ENCODE measurements around the gene PLEKHA3. TPM values are rescaled to one million over a fixed set of nuclear protein-coding genes. Genes with fewer than 3 reads are reported as not detected.

PLEKHA3 gene
- total RNA-seq (2012; rRNA removed) (3.9 and 5.0 TPM in 2 replicates), polyA plus RNA-seq (2012; rRNA removed) (5.5 and 9.6 TPM in 2 replicates), Bru-seq, nascent RNA (percentile 78 among the genes with signal in this experiment), BruChase-seq, experiment 1, labeled RNA remaining after a 6-hour chase (percentile 81 among the genes with signal in this experiment), BruChase-seq, experiment 2, labeled RNA remaining after a 2-hour chase (percentile 90 among the genes with signal in this experiment)
- polyA plus RNA-seq (2012; cell fraction: cytosol; rRNA removed) = 0.99 and 1.9 TPM in 2 replicates
- polyA plus RNA-seq (2012; cell fraction: nucleus; rRNA removed; ENCODE audit: low replicate concordance) = 0.47 and 3.1 TPM in 2 replicates
- long read RNA-seq, full-length matches to known transcripts = 28 of 34 reads
- long read RNA-seq, partial matches to known transcripts = 1 of 34 reads
- long read RNA-seq, other reads (novel, unspliced or antisense) = 5 of 34 reads

GRCh38 chr2:178480227-178481181 lies at the start of gene PLEKHA3:
Gene PLEKHA3 (plus strand): TSS chr2:178480457. CDS start chr2:178480870, 413 bp downstream.
- in situ Hi-C loops (cut with MboI; ENCODE audit: low sequenced_read_pairs) = no loop called here

More at GRCh38 chr2:178480227-178481181, at the start of gene PLEKHA3:
- 0 out of 2 replicates have a peak within 1 kb of the TSS, but pooled peaks have one; percentile 58 for H3K14ac ChIP-seq (replicated peaks; ENCODE audit: low read depth, low read length)
- H3K4me2 ChIP-seq (ENCODE audit: low read depth, low read length) = peak within 1 kb of the TSS; percentile 100
- H3K27me3 ChIP-seq (ENCODE audit: control insufficient read depth, insufficient read depth, low read length) = no peaks in the 10 kb centered on the region
- H4K20me1 ChIP-seq (ENCODE audit: insufficient read depth, low read length) = peaks cover 28% of the 10 kb centered on the region
- peaks cover 19 to 50% of the 10 kb centered on the region in 2 experiments for H3K79me1 ChIP-seq (ENCODE audit: low read depth in 1 of 2, low read length in 2 of 2)
- H2AK9ac ChIP-seq (replicated peaks; ENCODE audit: low read depth, low read length, poor library complexity) = no peak within 1 kb of the TSS
- peak within 1 kb of the TSS; percentile 84 for H2AFZ ChIP-seq (replicated peaks; ENCODE audit: low read length, poor library complexity)
- intact Hi-C loops (cut with micrococcal nuclease) = no loop called here
- peak within 1 kb of the TSS; percentile 95 for H3K23ac ChIP-seq (ENCODE audit: low read depth, low read length)
- no peaks in the 10 kb centered on the region for H3K9me3 ChIP-seq (ENCODE audit: control insufficient read depth, insufficient read depth, low read length)
- DNase-seq (peak; percentile 94), ATAC-seq (ENCODE audit: low read depth) (peak; percentile 93)
- H3K18ac ChIP-seq (ENCODE audit: low read depth, low read length) = no peak within 1 kb of the TSS
- peak within 1 kb of the TSS; percentile 74 for H3K27ac ChIP-seq (ENCODE audit: insufficient read depth, low read length)
- H2BK20ac ChIP-seq (ENCODE audit: low read depth, low read length) = no peak within 1 kb of the TSS
- H3K4me3 ChIP-seq (ENCODE audit: insufficient read depth, low read depth, low read length) = peak within 1 kb of the TSS; percentile 99
- H2BK5ac ChIP-seq (ENCODE audit: low read depth, low read length, poor library complexity, severe bottlenecking) = peak within 1 kb of the TSS; percentile 51
- H2BK15ac ChIP-seq (ENCODE audit: low read depth, low read length) = no peak within 1 kb of the TSS
- CTCF ChIA-PET = interaction anchor here (0.5 kb wide), 1 partner anchor 34 kb away, joined by 7 read pairs; no protein-coding TSS in a partner anchor
- TF ChIP-seq CEBPB (IDR thresholded peaks at IDR 0.05; ENCODE audit: low read depth, low read length) = no peak
- TF ChIP-seq RFX5 (IDR thresholded peaks at IDR 0.05; ENCODE audit: low read depth, low read length) = no peak
- no peak for TF ChIP-seq FOS (IDR thresholded peaks at IDR 0.05; ENCODE audit: low read depth, low read length)
- TF ChIP-seq CHD1 (IDR thresholded peaks at IDR 0.05; ENCODE audit: low read depth, low read length) = no peak
- no peak for TF ChIP-seq BHLHE40 (IDR thresholded peaks at IDR 0.05; ENCODE audit: low read depth, low read length)
- TF ChIP-seq ELK1 (IDR thresholded peaks at IDR 0.05; ENCODE audit: borderline replicate concordance, low read depth, low read length) = no peak
- TF ChIP-seq POLR2A (IDR thresholded peaks at IDR 0.05; ENCODE audit: low read depth, low read length) = peak; percentile 84; the same call in 1 of the 2 replicates
- TF ChIP-seq MAFK (IDR thresholded peaks at IDR 0.05; ENCODE audit: low read depth, low read length) = no peak
- no peak for TF ChIP-seq MXI1 (IDR thresholded peaks at IDR 0.05; ENCODE audit: borderline replicate concordance, low read depth, low read length)
- TF ChIP-seq RCOR1 (IDR thresholded peaks at IDR 0.05; ENCODE audit: insufficient replicate concordance, low read length) = no peak
- TF ChIP-seq CTCF (conservative IDR thresholded peaks at IDR 0.05; ENCODE audit: low read depth, low read length) = no peak
- TF ChIP-seq MAZ (IDR thresholded peaks at IDR 0.05; ENCODE audit: borderline replicate concordance, low read depth, low read length) = peak; percentile 85; the same call in 1 of the 2 replicates
- no peak for TF ChIP-seq SMC3 (IDR thresholded peaks at IDR 0.05; ENCODE audit: low read depth, low read length)
- H3K4ac ChIP-seq (ENCODE audit: low read depth, low read length) = peak within 1 kb of the TSS; percentile 22; the same call in 1 of the 2 replicates
- BruUV-seq (replicated peaks) = TSS peak; percentile 49
- peak within 1 kb of the TSS; percentile 67 for H4K5ac ChIP-seq (ENCODE audit: low read depth, low read length)
- POLR2A ChIA-PET (ENCODE audit: unreplicated experiment) = no interaction called here
- H4K8ac ChIP-seq (ENCODE audit: low read depth in 2 of 2, low read length in 2 of 2) = peak within 1 kb of the TSS; percentile 86 to 92
- H3K56ac ChIP-seq (ENCODE audit: extremely low read depth, insufficient read depth, low read length) = no peak within 1 kb of the TSS
- H3K36me3 ChIP-seq (ENCODE audit: control insufficient read depth, insufficient read depth, low read length) = no peaks in the 10 kb centered on the region
- H4K91ac ChIP-seq (ENCODE audit: insufficient read depth, low read depth, low read length) = no peak within 1 kb of the TSS
- peak within 1 kb of the TSS; percentile 7; the same call in 1 of the 2 replicates for H2AK5ac ChIP-seq (ENCODE audit: low read depth, low read length)
- peak within 1 kb of the TSS; percentile 91 for H3K9ac ChIP-seq (ENCODE audit: low read depth, low read length)
- H2BK120ac ChIP-seq (ENCODE audit: low read depth, low read length) = no peak within 1 kb of the TSS
- H3K4me1 ChIP-seq (ENCODE audit: control insufficient read depth, insufficient read depth, low read length) = peaks cover 8% of the 10 kb centered on the region
- peaks cover 10% of the 10 kb centered on the region for H3K9me1 ChIP-seq (ENCODE audit: insufficient read depth, low read length)
- 0% methylated on average over 1 of the region's 92 CpGs; no CpG with 5 or more reads in 1 of the 2 experiments for WGBS, 2 experiments (ENCODE audit: extremely low coverage in 2 of 2, insufficient read length in 1 of 2)
- dilution Hi-C loops (cut with HindIII; ENCODE audit: low sequenced_read_pairs, unreplicated experiment) = no loop called here
